Lower leg skin (tissue), 3 donors: ENCODE data around the gene PTPRC.

Experiments used
- POLR2A ChIP-seq, 2 donors: fragments of 450-650 bp; IDR thresholded peaks; one replicate each; pipeline ENCODE4 v1.6.1; 2016 to 2017; ENCODE audit warnings: antibody characterized with exemption in 2 of 2, mild to moderate bottlenecking in 1 of 2, moderate library complexity in 1 of 2
- TF ChIP-seq, protein P1 (sequence below), 3 donors: fragments of 450-650 bp; IDR thresholded peaks; one replicate each; pipeline ENCODE4 v1.5.1; 2016; ENCODE audit warnings: antibody characterized with exemption in 3 of 3, mild to moderate bottlenecking in 3 of 3, moderate library complexity in 2 of 3

DNA sequence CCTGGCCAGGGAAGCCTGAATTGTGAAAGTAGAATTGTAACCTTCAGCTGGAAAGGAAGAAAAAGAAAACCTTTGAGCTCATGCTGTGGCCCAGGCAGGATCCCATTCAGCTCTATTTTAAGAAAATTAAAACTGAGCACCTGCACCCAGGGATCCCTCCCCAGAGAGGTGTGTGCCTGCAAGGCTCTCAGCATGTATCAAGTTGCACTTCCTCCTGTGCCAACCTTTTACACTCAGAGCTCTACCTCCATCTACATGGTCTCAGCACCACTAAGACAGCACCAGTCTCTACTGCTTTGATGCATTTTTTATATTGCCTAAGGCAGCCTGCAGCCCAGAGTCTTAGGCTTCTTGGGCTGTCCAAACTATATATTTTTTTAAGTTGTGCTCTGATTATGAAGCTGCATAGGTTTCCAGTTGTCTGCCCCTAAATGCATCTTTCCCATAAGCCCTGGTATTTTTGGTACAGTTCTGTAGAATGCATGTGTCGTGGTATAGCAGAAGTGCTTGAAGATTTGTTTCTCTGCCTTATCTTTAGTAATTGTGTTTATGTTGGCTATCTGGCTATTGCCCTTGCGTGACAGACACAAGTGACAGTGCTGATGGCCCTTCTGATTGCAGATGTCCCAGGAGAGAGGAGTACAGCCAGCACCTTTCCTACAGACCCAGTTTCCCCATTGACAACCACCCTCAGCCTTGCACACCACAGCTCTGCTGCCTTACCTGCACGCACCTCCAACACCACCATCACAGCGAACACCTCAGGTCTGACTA, 63.1 kb downstream of the PTPRC start:
- TF ChIP-seq, protein P1, sequence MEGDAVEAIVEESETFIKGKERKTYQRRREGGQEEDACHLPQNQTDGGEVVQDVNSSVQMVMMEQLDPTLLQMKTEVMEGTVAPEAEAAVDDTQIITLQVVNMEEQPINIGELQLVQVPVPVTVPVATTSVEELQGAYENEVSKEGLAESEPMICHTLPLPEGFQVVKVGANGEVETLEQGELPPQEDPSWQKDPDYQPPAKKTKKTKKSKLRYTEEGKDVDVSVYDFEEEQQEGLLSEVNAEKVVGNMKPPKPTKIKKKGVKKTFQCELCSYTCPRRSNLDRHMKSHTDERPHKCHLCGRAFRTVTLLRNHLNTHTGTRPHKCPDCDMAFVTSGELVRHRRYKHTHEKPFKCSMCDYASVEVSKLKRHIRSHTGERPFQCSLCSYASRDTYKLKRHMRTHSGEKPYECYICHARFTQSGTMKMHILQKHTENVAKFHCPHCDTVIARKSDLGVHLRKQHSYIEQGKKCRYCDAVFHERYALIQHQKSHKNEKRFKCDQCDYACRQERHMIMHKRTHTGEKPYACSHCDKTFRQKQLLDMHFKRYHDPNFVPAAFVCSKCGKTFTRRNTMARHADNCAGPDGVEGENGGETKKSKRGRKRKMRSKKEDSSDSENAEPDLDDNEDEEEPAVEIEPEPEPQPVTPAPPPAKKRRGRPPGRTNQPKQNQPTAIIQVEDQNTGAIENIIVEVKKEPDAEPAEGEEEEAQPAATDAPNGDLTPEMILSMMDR (IDR thresholded peaks at IDR 0.05), result no peak
- TF ChIP-seq POLR2A (IDR thresholded peaks at IDR 0.05), result no peak
